HepG2 (cell line): ENCODE measurements around the gene LRRN4CL.

Source experiments
- NCOA1 ChIP-seq: sonication (generic); formaldehyde crosslinking; IDR thresholded peaks from 2 replicates; pipeline ENCODE4 v1.9.0; 2021; ENCODE audit warnings: missing genetic modification reagents
- TF ChIP-seq, protein P1 (sequence below): sonication (generic); formaldehyde crosslinking; IDR thresholded peaks from 2 replicates; pipeline ENCODE4 v1.5.0; 2020; ENCODE audit warnings: mild to moderate bottlenecking, missing genetic modification reagents, moderate library complexity

DNA sequence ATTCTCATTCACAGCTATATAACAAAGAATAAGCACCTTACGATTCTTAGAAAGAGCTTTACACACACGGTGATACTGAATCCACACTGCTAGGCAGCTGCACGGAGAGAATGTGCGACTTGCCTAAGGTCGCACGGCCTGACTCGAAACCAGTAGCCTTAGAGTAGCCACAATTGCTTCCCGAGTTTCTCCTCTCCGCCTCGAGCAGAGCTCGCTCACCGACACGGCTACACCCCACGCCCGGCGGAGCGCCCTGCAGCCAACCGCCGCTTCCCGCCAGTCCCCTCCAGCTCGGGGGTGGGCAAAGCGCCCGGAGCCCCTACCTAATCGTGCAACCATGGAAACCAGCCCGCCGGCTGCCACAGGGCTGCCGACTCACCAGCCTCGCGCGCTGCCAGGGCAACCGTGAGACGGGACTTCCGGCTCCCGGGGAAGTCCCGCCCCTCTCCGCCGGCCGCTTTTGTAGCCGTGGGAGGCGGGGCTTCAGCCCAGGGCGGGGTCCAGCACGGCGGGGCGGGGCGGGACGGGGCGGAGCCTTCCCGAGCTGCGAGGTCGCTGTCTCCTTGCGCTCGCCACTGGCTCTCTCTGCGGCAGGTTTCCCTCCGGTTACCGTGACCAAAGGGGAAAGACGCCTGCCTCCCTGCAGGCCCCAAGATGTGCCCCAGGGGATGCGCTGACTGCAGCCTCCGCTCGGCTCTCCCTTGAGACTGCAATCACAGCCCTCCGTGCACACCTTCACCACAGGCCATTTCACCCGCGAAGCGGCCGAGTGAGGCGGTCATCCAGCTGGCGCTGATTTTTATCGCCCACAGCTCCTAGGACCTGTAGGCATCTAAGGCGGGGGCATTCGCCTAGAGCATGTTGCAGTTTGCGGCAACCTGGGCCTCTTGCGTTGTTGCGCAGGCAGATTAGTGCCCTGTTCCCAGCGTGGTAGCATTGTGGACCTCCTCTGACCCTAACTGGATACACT lies 16.8 kb upstream of the LRRN4CL start:
- TF ChIP-seq, protein P1, sequence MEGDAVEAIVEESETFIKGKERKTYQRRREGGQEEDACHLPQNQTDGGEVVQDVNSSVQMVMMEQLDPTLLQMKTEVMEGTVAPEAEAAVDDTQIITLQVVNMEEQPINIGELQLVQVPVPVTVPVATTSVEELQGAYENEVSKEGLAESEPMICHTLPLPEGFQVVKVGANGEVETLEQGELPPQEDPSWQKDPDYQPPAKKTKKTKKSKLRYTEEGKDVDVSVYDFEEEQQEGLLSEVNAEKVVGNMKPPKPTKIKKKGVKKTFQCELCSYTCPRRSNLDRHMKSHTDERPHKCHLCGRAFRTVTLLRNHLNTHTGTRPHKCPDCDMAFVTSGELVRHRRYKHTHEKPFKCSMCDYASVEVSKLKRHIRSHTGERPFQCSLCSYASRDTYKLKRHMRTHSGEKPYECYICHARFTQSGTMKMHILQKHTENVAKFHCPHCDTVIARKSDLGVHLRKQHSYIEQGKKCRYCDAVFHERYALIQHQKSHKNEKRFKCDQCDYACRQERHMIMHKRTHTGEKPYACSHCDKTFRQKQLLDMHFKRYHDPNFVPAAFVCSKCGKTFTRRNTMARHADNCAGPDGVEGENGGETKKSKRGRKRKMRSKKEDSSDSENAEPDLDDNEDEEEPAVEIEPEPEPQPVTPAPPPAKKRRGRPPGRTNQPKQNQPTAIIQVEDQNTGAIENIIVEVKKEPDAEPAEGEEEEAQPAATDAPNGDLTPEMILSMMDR (CRISPR knock-in tag) = no peak
- no peak for TF ChIP-seq NCOA1
